Effector CD4-positive, alpha-beta T cell (primary cell): ENCODE results near the gene PFKM.

Experiments used
- DNase-seq: peaks from one replicate; pipeline ENCODE4 v3.0.0-alpha.2; 2020

PFKM gene

GRCh38 chr12:48189331-48190125 is 70.4 kb downstream of the PFKM start:
- DNase-seq: peak; percentile 57

- no peak for DNase-seq
Observed at GRCh38 chr12:48191096-48191495, 71.9 kb downstream of the PFKM start.

GRCh38 chr12:48192861-48193260 is 73.7 kb downstream of the PFKM start:
- no peak for DNase-seq

- no peak for DNase-seq
Observed at GRCh38 chr12:48193623-48194022, 74.5 kb downstream of the PFKM start.

GRCh38 chr12:48194799-48195201 is 75.6 kb downstream of the PFKM start:
- no peak for DNase-seq
